Suppressor macrophage treated with lipopolysaccharide for 1 hour (primary cell): Measurements from ENCODE around the gene CHD3.
"Not testable (repeated sequence)": the region's sequence is repeated elsewhere in the genome, so short reads cannot be mapped to it uniquely, and the experiment has no call there.

Experiments
- DNase-seq, 3 donors: peaks; one replicate each; pipeline ENCODE4 v3.0.0-alpha.2; 2020 to 2022

The CHD3 gene

DNA sequence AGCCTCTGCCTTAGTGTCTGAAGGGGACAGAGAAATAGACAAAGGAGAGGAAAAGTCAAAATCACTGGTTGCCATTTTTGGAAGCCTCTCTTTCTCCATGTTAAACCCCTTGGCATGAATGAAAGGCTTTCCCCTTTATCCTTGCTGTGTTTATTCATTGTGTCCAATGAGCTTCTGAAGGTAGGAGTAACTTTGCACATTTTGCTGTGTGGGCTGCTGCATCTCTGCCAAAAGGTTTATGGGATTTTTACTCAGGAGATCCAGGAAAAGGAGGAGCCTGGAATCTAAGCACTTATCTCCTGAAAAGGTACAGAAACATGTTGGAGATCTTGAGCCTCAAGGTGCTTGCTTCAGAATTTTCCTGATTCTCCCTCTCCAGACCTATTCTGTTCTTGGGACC lies 47.3 kb downstream of the CHD3 start:
- DNase-seq: no peak

DNA sequence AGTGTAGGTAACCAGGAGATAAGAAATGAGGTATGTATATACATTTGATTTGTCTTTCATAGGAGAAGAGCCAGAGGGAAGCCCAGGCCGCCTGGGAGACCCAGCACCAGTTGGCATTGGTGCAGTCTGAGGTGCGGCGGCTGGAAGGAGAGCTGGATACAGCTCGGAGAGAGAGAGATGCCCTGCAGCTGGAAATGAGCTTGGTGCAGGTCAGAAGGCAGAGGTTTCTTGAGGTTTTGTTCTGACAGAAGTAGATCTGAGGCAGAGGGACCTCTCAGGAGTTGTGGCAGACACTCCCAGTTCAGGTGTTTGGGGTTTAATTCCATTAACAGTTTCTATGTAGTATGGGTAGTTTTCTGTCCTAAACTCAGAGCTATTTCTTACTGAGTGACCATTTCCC lies 51.4 kb downstream of the CHD3 start:
- DNase-seq: no peak

DNA sequence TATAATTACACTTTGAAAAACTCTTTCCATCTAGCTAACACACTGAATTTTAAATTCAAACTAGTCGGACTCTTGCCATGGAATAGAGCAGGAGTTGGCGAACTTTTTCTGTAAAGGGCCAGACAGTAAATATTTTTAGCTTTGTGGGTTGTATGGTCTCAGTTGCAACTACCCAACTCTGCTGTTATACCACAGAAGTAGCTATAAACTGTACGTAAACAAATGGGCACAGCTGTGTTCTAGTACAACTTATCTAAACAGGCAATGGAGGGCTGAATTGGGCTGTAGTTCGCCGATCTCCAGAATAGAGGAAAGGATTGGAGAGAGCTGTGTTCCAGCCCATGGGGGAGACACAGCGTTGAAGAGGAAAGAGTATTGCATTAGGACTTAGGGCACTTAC lies 52.2 kb downstream of the CHD3 start:
- no peak for DNase-seq

DNA sequence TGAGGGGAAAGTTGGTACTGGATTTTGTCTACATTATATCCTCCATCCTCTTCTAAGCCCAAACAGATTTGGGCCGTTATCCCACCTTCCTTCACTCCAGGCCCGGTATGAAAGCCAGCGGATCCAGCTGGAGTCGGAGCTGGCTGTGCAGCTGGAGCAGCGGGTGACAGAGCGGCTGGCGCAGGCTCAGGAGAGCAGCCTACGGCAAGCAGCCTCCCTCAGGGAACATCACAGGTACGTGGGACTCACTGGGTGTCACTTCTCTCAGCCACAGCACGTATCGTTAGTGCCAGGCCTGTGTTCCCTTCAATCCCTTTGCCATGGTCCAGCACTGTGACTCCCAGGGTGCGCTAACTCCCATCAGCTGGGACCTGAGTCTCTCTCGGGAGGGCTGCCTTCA lies 54.7 kb downstream of the CHD3 start:
- no peak for DNase-seq

DNA sequence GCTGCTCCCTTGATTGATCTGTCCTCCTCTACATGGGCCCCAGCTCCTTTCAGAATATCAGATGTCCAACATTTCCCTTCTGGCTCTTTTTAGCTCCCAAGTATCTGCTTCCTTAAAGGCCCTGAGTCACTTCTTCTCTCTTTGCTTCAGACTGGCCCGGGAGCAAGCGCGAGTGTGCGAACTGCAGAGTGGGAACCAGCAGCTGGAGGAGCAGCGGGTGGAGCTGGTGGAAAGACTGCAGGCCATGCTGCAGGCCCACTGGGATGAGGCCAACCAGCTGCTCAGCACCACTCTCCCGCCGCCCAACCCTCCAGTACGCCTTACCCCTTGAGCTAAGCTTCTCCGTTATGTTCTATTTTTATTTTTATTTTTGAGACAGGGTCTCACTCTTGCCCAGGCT lies 55.7 kb downstream of the CHD3 start:
- no peak for DNase-seq

DNA sequence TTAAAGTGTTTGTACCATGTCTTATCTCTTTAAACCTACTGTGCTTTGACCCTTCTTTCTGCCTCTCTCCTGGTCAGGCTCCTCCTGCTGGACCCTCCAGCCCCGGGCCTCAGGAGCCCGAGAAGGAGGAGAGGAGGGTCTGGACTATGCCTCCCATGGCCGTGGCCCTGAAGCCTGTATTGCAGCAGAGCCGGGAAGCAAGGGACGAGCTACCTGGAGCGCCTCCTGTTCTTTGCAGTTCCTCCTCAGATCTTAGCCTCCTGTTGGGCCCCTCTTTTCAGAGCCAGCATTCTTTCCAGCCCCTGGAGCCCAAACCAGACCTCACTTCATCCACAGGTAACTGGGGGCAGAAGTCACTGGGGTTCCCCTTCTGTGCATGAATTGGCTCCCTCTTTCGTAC lies 57.1 kb downstream of the CHD3 start:
- no peak for DNase-seq

DNA sequence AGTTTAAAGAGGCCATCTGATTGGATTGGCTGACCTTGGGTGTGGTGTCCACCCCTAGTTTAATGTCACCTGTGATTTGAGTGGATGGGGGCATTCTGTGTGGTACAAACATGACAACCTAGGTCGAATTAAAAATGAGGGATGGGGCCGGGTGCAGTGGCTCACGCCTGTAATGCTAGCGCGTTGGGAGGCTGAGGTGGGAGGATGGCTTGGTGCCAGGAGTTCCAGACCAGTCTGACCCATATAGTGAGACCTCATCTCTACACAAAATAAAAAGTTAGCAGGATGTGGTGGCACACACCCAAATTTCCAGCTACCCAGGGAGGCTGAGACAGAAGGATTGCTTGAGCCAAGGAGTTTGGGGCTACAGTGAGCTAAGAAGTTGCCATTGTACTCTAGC lies 57.9 kb downstream of the CHD3 start:
- DNase-seq: no peak

DNA sequence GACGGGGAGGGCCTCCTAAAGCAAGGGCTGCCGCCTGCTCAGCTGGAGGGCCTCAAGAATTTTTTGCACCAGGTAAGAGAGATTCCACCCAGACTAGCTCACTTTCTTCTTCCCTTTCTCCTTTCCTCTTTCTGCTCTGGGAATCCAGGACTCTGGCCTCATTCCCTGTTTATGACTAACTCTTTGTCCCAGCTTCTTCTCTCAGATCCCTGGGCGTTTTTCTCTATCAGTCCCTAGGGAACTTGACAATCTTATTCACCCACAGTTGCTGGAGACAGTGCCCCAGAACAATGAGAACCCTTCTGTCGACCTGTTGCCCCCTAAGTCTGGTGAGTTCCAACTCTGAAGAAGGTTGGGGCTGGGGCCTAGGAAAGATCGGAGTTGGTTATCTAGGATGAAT lies 59.1 kb downstream of the CHD3 start:
- DNase-seq: no peak

DNA sequence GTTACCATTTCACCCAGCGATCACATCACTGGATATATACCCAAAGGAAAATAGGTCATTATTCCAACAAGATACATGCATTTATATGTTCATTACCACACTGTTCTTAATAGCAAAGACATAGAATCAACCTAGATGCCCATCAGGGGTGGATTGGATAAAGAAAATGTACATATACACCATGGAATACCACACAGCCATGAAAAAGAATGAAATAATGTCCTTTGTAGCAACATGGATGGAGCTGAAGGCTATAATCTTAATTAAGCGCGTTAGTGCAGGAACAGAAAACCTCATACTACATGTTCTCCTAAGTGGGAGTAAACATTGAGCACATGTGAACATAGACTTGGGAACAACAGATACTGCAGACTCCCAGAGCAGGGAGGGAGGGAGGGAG lies 62.0 kb downstream of the CHD3 start:
- DNase-seq: no peak

DNA sequence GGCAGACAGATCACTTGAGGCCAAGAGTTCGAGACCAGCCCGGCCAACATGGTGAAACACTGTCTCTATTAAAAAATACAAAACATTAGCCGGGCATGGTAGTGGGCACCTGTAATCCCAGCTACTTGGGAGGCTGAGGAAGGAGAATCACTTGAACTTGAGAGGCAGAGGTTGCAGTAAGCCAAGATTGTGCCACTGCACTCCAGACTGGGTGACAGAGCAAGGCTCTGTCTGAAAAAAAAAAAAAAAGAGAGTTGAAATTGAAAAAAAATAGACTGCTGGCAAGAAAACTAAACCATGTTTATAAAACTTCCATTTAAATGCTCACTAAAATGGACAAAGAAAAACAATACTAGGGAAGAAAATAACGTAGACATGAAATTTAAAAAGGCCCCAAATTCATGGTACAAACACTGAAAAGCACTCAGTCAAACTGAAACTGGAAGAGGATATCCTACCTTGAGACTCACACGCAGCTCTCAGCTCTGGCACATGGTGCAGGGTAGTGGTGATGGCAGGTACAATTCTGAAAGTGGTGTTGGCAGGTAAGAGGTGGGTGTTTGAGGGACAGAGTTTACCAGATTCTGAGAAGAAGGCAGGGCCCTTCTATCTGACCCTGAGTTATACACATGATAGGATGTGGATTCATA lies 62.7 kb downstream of the CHD3 start:
- no peak for DNase-seq

DNA sequence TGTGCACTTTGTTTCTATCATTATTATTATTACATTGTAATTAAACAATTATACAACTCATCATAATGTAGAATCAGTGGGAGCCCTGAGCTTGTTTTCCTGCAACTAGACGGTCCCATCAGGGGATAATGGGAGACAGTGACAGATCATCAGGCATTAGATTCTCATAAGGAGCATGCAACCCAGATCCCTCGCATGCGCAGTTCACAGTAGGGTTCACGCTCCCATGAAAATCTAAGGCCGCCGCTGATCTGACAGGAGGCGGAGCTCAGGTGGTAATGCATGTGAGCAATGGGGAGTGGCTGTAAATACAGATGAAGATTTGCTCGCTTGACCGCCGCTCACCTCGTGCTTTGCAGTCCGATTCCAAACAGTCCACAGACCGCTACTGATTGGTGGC lies 64.7 kb downstream of the CHD3 start:
- DNase-seq: not testable (repeated sequence)

DNA sequence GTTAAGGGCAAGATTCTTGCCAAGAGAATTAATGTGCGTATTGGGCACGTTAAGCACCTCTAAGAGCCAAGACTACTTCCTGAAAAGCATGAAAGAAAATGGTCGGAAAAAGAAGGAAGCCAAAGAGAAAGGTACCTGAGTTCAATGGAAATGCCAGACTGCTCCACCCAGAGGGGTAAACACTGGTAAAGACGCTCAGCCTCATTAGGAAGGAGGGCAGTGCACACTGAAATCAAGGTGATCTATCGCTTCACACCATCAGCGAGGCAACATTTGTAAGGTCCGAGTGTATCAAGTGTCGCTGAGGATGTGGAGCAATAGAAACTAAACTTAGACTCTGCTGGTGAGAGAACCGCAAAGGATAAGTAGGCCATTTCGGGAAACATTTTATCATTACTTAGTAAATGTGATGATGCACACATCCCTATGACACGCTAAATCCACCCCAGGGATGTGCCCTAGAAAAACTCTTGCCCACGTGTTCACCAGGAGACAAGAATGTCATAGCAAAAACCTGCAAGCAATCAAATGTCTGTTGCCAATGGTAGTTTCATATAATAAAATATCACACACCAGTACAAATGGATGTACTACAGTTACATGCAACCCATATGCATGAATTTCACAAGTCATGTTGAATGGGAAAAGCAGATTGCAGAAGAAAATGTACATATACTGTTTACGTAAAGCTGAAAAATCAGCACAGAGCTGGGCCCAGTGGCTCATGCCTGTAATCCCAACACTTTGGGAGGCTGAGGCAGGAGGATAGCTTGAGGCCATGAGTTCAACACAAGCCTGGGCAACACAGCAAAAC lies 67.0 kb downstream of the CHD3 start:
- DNase-seq: no peak

DNA sequence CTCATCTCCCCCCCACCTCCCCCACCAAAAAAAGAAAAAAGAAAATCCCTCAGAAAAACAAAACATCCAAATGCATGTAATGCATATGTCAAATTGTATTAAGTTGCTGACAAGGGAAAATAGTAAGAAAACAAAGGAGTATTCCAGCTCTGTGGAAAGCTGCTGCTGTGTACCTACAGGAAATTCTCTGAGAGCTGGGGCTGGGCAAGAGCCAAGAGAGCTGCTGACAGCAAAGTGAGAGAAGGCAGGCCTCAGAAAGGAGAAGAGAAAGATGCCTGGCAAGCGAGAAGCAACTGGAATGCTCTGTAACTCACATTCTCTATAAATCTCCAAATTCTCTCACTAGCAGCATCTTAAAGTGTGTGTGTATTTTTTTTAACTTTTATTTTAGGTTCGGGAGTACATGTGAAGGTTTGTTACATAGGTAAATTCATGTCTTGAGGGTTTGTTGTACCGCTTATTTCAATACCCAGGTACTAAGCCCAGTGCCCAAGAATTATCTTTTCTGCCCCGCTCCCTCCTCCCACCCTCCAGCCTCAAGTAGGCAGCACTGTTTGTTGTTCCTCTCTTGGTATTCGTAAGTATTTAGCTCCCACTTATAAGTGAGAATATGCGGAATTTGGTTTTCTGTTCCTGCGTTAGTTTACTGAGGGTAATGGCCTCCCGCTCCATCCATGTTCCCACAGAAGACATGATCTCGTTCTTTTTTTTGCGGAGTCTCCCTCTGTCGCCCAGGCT lies 67.8 kb downstream of the CHD3 start:
- DNase-seq: peak; percentile 6 to 32 (median 12)

DNA sequence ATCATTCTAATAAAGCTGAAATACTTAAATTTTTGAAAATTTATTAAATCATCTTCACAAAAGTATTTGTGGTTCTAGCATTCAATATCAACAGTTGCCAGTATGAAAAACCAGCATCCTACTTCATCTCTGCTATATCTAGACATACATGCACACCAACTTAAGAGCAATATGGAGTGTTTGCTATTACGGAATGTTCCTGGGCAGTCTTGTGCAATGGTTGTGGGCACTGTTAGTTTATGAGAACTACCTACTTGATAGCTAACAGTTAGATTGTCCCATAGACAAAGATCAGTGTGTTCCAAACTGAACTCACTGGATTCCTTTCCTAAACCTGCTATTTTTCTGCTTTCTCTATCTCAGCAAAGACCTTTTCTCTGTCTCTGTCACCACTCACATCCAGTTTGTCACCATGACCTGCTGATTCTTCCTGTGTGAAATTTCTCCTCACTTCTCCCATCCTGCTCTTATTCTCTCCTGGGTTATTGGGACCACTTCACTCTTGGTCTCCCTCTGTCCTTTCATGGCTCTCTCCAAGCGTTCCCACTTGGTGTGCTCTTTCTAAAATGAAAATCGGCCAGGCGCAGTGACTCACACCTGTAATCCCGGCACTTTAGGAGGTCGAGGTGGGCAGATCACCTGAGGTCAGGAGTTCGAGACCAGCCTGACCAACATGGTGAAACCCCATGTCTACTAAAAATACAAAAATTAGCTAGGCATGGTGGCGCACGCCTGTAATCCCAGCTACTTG lies 71.1 kb downstream of the CHD3 start:
- peak; percentile 38 to 58 (median 44) for DNase-seq

DNA sequence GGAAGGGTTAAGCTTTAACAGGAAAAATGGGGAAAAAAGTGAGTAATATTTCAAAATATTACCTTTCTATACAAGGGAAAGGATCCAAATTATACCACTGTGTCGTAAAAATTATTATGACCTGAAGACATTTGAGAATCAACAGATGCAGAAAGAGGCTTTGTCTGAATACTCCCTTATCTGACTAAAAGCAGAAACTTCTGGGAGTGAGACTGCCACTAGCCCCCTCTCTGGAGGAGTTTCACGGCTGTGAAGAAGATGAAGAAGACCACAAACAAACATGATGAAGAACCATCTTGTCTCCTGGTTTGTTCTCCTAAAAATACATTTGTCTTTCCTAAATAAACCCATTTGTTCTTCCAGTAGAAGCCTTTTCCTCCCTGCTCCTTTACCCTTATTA lies 72.8 kb downstream of the CHD3 start:
- no peak for DNase-seq
